GM12801 (cell line): ENCODE measurements around the gene CELF2.

ENCODE experiments used
- CTCF ChIP-seq: IDR thresholded peaks from one replicate; pipeline ENCODE4 v1.5.1; 2011; ENCODE audit warnings: control low read depth; ENCODE audit not compliant: insufficient read length; ENCODE audit errors: extremely low read depth

Gene CELF2

GRCh38 chr10:11181978-11182377 is 164.3 kb downstream of the CELF2 start:
- TF ChIP-seq CTCF, result no peak

GRCh38 chr10:11183015-11183414 is 165.3 kb downstream of the CELF2 start:
- TF ChIP-seq CTCF, result no peak

GRCh38 chr10:11184093-11184492 is 166.4 kb downstream of the CELF2 start:
- no peak for TF ChIP-seq CTCF

- no peak for TF ChIP-seq CTCF
These were observed 168.7 kb downstream of the CELF2 start for GRCh38 chr10:11186374-11186773.

GRCh38 chr10:11189582-11190376 is 172.1 kb downstream of the CELF2 start:
- no peak for TF ChIP-seq CTCF

GRCh38 chr10:11191190-11191589 is 173.5 kb downstream of the CELF2 start:
- no peak for TF ChIP-seq CTCF

- TF ChIP-seq CTCF, result no peak
These were observed 174.0 kb downstream of the CELF2 start for GRCh38 chr10:11191678-11192077.
